IPS-18c (cell line): ENCODE data around the gene INSM2.

Experiments used
- H3K4me3 ChIP-seq: 2 replicates; pipeline ENCODE4 v1.7.0; 2013; ENCODE audit warnings: low read depth, mild to moderate bottlenecking, low read length, moderate library complexity; ENCODE audit not compliant: insufficient read depth
- H3K9me3 ChIP-seq: one replicate; pipeline ENCODE4 v1.6.1; 2013; ENCODE audit warnings: mild to moderate bottlenecking, low read length, moderate library complexity; ENCODE audit not compliant: control insufficient read depth, insufficient read depth

INSM2 gene

GRCh38 chr14:35534208-35534872 lies 376 bp downstream of the INSM2 start:
- peak overlapping the region; percentile 82 for H3K4me3 ChIP-seq

GRCh38 chr14:35534873-35535482 lies 1.0 kb downstream of the INSM2 start:
- H3K4me3 ChIP-seq: peak overlapping the region; percentile 82

More at GRCh38 chr14:35534208-35534872, 376 bp downstream of the INSM2 start:
- H3K9me3 ChIP-seq: no peaks in the 10 kb centered on the region

GRCh38 chr14:35535483-35536112 lies 1.6 kb downstream of the INSM2 start:
- peak overlapping the region; percentile 50 for H3K4me3 ChIP-seq
- H3K9me3 ChIP-seq: no peaks in the 10 kb centered on the region

More at GRCh38 chr14:35534873-35535482, 1.0 kb downstream of the INSM2 start:
- no peaks in the 10 kb centered on the region for H3K9me3 ChIP-seq

- Histone ChIP-seq H3K9me3 (no peaks in the 10 kb centered on the region), H3K4me3 (no peak overlapping the region)
These were observed 6.0 kb downstream of the INSM2 start for GRCh38 chr14:35539969-35540368.

GRCh38 chr14:35543006-35543405 lies 9.0 kb downstream of the INSM2 start:
- no peaks in the 10 kb centered on the region for H3K9me3 ChIP-seq
- no peak overlapping the region for H3K4me3 ChIP-seq

GRCh38 chr14:35549551-35549950 lies 15.6 kb downstream of the INSM2 start:
- no peak overlapping the region for H3K4me3 ChIP-seq
- H3K9me3 ChIP-seq: no peaks in the 10 kb centered on the region

GRCh38 chr14:35551081-35551480 lies 17.1 kb downstream of the INSM2 start:
- Histone ChIP-seq H3K4me3 (no peak overlapping the region), H3K9me3 (no peaks in the 10 kb centered on the region)

- Histone ChIP-seq H3K4me3 (no peak overlapping the region), H3K9me3 (no peaks in the 10 kb centered on the region)
These were observed 19.8 kb downstream of the INSM2 start for GRCh38 chr14:35553808-35554207.

GRCh38 chr14:35556548-35556947 lies 22.6 kb downstream of the INSM2 start:
- no peak overlapping the region for H3K4me3 ChIP-seq
- no peaks in the 10 kb centered on the region for H3K9me3 ChIP-seq

- Histone ChIP-seq H3K4me3 (no peak overlapping the region), H3K9me3 (no peaks in the 10 kb centered on the region)
These were observed 23.3 kb downstream of the INSM2 start for GRCh38 chr14:35557221-35557747.

GRCh38 chr14:35558680-35559079 lies 24.7 kb downstream of the INSM2 start:
- H3K9me3 ChIP-seq: no peaks in the 10 kb centered on the region
- no peak overlapping the region for H3K4me3 ChIP-seq

GRCh38 chr14:35565871-35566464 lies 32.0 kb downstream of the INSM2 start:
- Histone ChIP-seq H3K4me3 (no peak overlapping the region), H3K9me3 (no peaks in the 10 kb centered on the region)

GRCh38 chr14:35571598-35571997 lies 37.6 kb downstream of the INSM2 start:
- Histone ChIP-seq H3K9me3 (no peaks in the 10 kb centered on the region), H3K4me3 (no peak overlapping the region)

- Histone ChIP-seq H3K4me3 (no peak overlapping the region), H3K9me3 (no peaks in the 10 kb centered on the region)
These were observed 39.9 kb downstream of the INSM2 start for GRCh38 chr14:35573911-35574310.

- Histone ChIP-seq H3K4me3 (no peak overlapping the region), H3K9me3 (no peaks in the 10 kb centered on the region)
These were observed 42.3 kb downstream of the INSM2 start for GRCh38 chr14:35576260-35576659.

- Histone ChIP-seq H3K9me3 (no peaks in the 10 kb centered on the region), H3K4me3 (no peak overlapping the region)
These were observed 42.9 kb downstream of the INSM2 start for GRCh38 chr14:35576856-35577255.

- Histone ChIP-seq H3K9me3 (no peaks in the 10 kb centered on the region), H3K4me3 (no peak overlapping the region)
These were observed 44.2 kb downstream of the INSM2 start for GRCh38 chr14:35578135-35578534.

- Histone ChIP-seq H3K9me3 (no peaks in the 10 kb centered on the region), H3K4me3 (no peak overlapping the region)
These were observed 44.7 kb downstream of the INSM2 start for GRCh38 chr14:35578639-35579038.
